ENCODE measurements around the gene ANKRD30A.
"Not testable (repeated sequence)": the region's sequence is repeated elsewhere in the genome, so short reads cannot be mapped to it uniquely, and the experiment has no call there.

The ANKRD30A gene

DNA sequence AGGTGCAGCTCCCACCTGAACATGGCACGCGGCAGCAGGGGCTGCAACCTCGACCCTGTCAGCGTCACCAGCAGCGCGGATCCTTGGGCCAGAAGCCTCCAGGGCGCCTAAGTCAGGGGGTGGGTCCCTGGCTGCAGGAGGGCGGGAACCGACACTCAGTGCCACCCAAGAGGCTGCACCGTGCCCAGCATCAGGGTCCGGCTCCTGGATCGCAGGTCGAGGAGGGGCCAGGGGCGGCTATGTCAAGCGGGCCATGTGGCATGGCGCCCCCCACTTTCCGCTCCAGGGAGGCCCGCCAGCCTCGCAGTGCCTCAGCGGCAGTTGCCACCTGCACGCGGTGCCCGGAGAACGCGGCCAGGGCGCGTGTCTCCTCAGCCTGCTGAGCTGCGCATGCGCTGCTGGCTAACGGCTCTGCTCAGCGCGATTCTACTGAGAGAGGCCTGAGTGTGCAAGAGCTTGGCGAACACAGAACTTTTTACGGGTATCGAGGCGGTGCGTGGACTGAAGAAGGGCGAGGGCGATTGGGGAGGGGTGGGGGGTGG is at the start of gene ANKRD30A:
Gene ANKRD30A, plus strand, starts transcription at position 408 of the 542 bp plus-strand sequence. CDS start 190 bp downstream, outside the sequence.
- no peak for DNase-seq

DNA sequence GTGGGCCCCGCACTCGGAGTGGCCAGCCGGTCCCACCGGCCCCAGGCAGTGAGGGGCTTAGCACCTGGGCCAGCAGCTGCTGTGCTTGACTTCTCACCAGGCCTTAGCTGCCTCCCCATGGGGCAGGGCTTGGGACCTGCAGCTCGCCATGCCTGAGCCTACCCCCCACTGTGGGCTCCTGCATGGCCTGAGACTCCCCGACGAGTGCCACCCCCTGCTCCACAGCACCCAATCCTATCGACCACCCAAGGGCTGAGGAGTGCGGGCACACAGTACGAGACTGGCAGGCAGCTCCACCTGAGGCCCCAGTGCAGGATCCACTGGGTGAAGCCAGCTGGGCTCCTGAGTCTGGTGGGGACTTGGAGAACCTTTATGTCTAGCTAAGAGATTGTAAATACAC is 49.3 kb upstream of the ANKRD30A start:
- DNase-seq: not testable (repeated sequence)

DNA sequence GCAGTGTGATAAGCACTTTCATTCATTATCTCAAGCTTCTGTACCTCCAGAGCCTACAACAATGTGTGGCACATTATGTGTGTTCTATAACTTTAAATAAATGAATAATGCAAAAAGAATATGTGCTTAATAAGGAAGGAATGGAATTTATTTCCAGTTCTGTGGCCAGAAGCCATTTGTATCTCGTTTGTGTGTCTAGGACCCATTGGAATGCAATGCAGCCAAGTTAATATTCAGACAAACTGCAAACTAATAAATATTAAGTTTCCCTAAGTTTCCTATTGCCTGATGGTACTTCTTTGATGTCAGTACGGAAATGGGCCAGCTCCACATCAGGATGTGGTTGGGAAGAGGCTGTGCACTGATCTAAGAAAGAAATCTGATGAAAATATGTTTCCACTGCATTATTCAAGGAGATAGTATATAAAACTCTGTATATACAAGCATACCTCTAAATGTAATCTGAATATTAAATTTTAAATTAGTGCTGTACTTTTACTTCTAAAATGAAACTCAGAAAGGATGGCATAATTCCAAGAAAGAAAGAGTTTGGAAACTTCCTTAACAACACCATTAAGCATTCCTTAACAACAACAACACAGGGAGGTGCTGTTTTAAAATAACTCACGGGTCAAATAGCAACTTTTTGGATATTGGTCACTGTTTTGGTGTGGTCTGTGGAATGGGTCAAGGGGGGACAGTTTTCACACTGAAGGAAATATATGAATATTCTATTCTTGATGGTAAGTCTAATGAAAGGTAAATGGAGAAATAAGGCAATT is 29.4 kb upstream of the ANKRD30A start:
- no peak for DNase-seq

GRCh38 chr10:37101261-37101660 is 24.1 kb upstream of the ANKRD30A start:
- DNase-seq: no peak

GRCh38 chr10:37109000-37109399 is 16.4 kb upstream of the ANKRD30A start:
- DNase-seq: no peak

GRCh38 chr10:37124532-37124931 is 866 bp upstream of the ANKRD30A start:
- no peak for DNase-seq

GRCh38 chr10:37125921-37126320 is 523 bp downstream of the ANKRD30A start:
- no peak for DNase-seq

DNA sequence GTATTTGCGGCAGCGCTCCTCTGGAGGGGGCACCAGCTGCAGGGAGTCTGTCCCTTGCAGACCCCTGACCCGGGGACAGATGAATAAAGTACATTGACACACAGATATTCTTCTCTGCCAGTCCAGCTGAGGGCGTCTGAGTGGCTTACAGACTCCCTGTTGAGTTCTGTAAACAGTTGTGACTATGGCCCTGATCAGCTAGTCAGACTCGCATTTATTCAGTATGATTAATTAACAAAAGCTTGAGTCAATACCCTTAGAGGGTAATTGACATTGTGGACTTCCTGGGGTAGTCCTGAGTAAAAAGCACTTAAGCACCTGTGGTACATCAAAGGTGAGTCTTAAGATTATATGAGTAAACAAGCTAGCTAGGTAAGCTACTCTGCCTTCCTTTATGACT is 21.0 kb downstream of the ANKRD30A start:
- DNase-seq: no peak

- DNase-seq: not testable (repeated sequence)
Measured at GRCh38 chr10:37162430-37162829, 37.0 kb downstream of the ANKRD30A start.

DNA sequence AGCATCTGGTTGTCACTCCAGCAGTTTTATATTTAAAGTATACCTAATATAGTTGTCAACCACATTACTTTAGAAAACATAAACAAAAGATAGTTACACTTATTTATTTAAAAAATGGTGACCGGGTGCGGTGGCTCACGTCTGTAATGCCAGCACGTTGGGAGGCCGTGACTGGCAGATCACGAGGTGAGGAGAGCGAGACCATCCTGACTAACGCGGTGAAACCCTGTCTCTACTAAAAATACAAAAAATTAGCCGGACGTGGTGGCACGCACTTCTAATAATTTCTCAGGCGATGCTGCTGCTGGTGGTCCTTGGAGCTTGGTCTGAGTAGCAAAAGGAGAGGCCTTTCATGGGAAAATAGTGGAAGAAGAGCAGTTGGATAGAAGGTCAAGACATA is 46.5 kb downstream of the ANKRD30A start:
- DNase-seq: not testable (repeated sequence)

GRCh38 chr10:37178296-37178695 is 52.9 kb downstream of the ANKRD30A start:
- not testable (repeated sequence) for DNase-seq

- DNase-seq: not testable (repeated sequence)
Measured at GRCh38 chr10:37182719-37183118, 57.3 kb downstream of the ANKRD30A start.

- no peak for DNase-seq
Measured at GRCh38 chr10:37206132-37206531, 80.7 kb downstream of the ANKRD30A start.

- no peak for DNase-seq
Measured at GRCh38 chr10:37220866-37221265, 95.5 kb downstream of the ANKRD30A start.

DNA sequence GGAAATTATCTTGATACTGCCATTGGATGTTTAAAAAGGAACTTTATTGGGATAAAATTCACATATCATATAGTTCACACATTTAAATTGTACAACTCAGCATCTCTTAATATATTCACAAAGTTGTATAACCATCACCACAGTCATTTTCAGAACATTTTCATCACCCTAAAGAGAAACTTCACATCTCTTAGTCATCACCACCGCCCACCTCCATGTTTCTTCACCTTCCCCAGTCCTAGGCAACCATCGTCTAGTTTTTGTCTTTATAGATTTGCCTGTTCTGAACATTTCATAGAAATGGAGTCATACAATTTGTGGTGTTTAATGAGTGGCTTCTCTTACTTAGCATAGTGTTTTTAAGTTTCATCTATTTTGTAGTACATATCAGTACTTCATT is 96.6 kb downstream of the ANKRD30A start:
- DNase-seq: no peak

DNA sequence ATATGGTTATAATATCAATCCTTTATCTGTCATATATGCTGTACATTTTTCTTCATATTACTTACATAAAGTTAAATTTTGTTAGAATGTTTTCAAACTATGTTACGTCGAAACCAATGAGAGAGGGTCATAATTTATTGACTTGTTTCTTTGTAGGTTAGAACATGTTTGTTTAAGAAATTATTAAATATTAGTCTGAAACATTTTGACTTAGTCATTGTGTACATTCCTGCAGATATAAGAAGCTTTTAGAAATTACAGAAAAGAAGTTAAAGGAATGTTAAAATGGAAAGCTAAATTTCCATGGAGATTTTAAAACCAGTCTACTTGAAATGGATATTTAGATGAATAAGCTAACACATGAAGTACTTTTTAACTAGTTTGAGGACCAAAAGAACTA is 99.8 kb downstream of the ANKRD30A start:
- no peak for DNase-seq

DNA sequence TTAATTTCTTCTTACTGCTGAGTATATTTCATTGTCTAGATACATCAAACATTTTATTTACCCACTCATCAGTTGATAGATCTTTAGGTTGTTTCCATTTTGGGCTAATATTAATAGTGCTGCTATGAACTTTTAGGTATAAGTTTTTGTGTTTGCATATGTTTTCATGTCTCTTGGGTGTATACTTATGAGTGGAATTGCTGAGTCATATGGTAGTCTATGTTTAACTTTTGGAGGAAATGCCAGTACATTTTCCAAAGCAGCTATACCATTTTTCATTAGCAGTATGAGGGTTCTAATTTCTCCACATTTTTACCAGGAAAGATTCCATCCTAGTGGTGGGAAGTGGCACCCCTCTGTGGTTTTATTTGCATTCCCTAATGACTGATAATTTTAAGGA is 101.1 kb downstream of the ANKRD30A start:
- no peak for DNase-seq

- DNase-seq: no peak
Measured at GRCh38 chr10:37234692-37235091, 109.3 kb downstream of the ANKRD30A start.

- no peak for DNase-seq
Measured at GRCh38 chr10:37236093-37236492, 110.7 kb downstream of the ANKRD30A start.

DNA sequence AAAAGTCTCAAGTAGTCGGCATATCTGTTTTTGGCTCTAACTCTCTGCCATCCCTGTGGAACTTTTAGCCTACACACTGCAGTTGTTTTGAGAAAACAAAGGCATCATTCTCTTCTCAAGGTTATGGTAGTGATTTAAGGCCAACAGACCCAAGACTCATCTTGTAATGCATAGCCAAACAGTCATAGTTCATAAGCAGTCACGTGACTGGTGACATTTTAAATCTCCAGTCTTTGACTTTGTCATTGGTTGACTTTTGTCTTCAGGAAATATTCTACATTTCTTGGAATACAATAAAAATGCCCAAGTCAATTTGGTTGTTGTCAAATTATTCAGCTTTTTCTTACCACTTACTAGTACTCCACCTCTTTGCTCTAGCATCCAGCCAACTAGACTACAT is 114.8 kb downstream of the ANKRD30A start:
- DNase-seq: no peak

DNA sequence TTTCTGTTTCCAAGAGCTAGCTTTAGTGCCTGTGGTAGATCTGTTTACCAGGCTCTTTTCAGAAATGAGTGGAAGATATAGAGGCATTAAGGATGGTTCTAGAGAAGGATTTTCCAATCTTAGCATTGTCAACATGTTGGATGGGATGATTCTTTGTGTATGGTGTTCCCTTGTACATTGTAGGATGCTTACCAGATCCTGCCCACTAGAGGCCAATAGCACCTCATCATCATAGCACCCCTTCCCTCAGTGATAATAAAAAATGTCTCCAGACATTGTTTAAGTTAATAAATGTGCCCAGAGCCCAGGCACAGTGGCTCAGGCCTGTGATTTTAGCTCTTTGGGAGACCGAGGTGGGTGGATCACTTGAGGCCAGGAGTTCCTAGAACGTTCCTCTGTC is 121.2 kb downstream of the ANKRD30A start:
- DNase-seq: no peak

DNA sequence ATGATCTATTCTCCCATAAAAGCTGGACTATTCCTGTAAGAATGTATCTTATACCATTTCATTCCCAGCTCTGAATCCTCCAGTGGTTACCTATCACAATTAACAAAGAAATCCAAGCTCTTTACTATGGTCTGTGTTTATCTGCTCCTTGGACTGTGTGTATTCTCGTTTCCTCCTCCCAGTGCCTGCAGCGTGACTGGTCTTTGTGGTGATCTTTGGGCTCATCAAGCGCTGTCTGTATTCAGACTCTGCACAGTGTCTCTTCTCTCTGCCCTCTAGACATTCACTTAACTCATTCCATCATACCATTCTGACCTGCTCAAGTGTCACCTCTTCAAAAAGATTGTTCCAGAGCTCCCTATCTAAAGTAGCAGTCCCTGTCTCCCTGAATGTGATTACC is 130.4 kb downstream of the ANKRD30A start:
- DNase-seq: not testable (repeated sequence)

DNA sequence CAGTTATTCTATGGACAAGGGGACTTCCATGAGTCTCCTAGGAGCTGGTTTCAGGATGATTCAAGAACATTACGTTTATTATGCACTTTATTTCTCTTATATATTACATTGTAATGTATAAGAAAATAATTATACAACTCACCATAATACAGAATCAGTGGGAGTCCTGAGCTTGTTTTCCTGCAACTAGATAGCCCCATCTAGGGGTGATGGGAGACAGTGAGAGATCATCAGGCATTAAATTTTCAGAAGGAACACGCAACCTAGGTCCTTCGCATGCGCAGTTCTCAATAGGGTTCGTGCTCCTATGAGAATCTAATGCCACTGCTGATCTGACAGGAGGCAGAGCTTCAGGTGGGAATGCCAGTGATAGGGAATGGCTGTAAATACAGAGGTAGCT is 137.9 kb downstream of the ANKRD30A start:
- DNase-seq: no peak

DNA sequence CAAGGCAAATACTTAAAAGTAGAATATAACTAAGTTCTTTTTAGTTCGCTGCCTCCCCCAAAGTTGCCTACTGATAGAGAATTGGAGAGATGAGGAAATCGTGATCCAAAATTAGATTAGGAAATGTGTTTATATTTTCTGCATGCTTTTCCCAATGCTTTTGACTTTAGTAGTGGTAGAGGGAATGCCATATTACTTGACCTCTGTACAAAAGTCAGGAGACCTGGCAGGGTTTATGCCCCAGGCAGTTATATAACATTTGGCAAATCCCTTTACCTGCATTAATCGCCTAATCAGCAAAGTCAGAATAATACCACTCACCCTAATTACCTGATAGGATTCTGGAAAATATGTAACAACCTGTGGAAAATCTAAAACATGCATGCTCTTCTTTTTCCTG is 142.9 kb downstream of the ANKRD30A start:
- DNase-seq: no peak

All from activated T-cell treated with anti-CD3 and anti-CD28 coated beads for 4 hours (primary cell).